Astrocyte (in vitro differentiated cells and primary cell): ENCODE measurements around the gene SPRED2. TPM values are rescaled to one million over a fixed set of nuclear protein-coding genes. Genes with fewer than 3 reads are reported as not detected.

ENCODE experiments used
- DNase-seq: peaks from one replicate; pipeline ENCODE4 v3.0.0-alpha.2; 2010; ENCODE audit warnings: low read depth
- FAIRE-seq: peaks from 2 replicates; lab custom pipeline; 2011; peaks lifted over from hg19 to GRCh38; lab: Jason Lieb, UNC
- H2AFZ ChIP-seq: 2 replicates; pipeline ENCODE4 v1.6.0; 2012; ENCODE audit warnings: low read depth, low read length, inconsistent platforms
- H3K27ac ChIP-seq: 2 replicates; pipeline ENCODE4 v1.5.1; 2011; ENCODE audit warnings: low read depth, low read length, inconsistent platforms
- H3K27me3 ChIP-seq: 2 replicates; pipeline ENCODE4 v1.6.0; 2011; ENCODE audit warnings: low read length, inconsistent platforms; ENCODE audit not compliant: insufficient read depth
- H3K36me3 ChIP-seq: 2 replicates; pipeline ENCODE4 v1.5.1; 2011; ENCODE audit warnings: low read length, inconsistent platforms; ENCODE audit not compliant: insufficient read depth
- H3K4me1 ChIP-seq: 2 replicates; pipeline ENCODE4 v1.5.1; 2011; ENCODE audit warnings: low read length, inconsistent platforms; ENCODE audit not compliant: insufficient read depth
- H3K4me2 ChIP-seq: 2 replicates; pipeline ENCODE4 v1.6.0; 2012; ENCODE audit warnings: low read length, inconsistent platforms
- H3K4me3 ChIP-seq: 2 replicates; pipeline ENCODE4 v1.5.1; 2011; ENCODE audit warnings: low read depth, mild to moderate bottlenecking, low read length, inconsistent platforms; ENCODE audit not compliant: insufficient read depth
- H3K79me2 ChIP-seq: 2 replicates; pipeline ENCODE4 v1.6.0; 2012; ENCODE audit warnings: mild to moderate bottlenecking, low read length, inconsistent platforms; ENCODE audit not compliant: insufficient read depth
- H3K9ac ChIP-seq: 2 replicates; pipeline ENCODE4 v1.6.0; 2012; ENCODE audit warnings: mild to moderate bottlenecking, low read length, inconsistent platforms
- H3K9me3 ChIP-seq: 2 replicates; pipeline ENCODE4 v1.5.1; 2012; ENCODE audit warnings: low read depth, mild to moderate bottlenecking, low read length, inconsistent platforms; ENCODE audit not compliant: insufficient read depth
- H4K20me1 ChIP-seq: 2 replicates; pipeline ENCODE4 v1.6.0; 2012; ENCODE audit warnings: low read length, inconsistent platforms; ENCODE audit not compliant: insufficient read depth
- H3K27ac Mint-ChIP-seq: one replicate; pipeline ENCODE4 v1.8.0; 2021; ENCODE audit warnings: mild to moderate bottlenecking, mixed read lengths; ENCODE audit not compliant: unreplicated experiment
- H3K27me3 Mint-ChIP-seq: one replicate; pipeline ENCODE4 v1.8.0; 2021; ENCODE audit warnings: low read depth, mixed read lengths; ENCODE audit not compliant: unreplicated experiment
- H3K36me3 Mint-ChIP-seq: one replicate; pipeline ENCODE4 v1.8.0; 2021; ENCODE audit warnings: low read depth, mixed read lengths; ENCODE audit not compliant: unreplicated experiment
- H3K4me1 Mint-ChIP-seq: one replicate; pipeline ENCODE4 v1.8.0; 2021; ENCODE audit warnings: low read depth, mixed read lengths; ENCODE audit not compliant: unreplicated experiment
- H3K4me3 Mint-ChIP-seq: one replicate; pipeline ENCODE4 v1.8.0; 2021; ENCODE audit warnings: mild to moderate bottlenecking, moderate library complexity, mixed read lengths; ENCODE audit not compliant: unreplicated experiment
- H3K9me3 Mint-ChIP-seq: one replicate; pipeline ENCODE4 v1.8.0; 2021; ENCODE audit warnings: mild to moderate bottlenecking, mixed read lengths; ENCODE audit not compliant: unreplicated experiment
- CTCF ChIP-seq: IDR thresholded peaks from 2 replicates; pipeline ENCODE4 v1.5.1; 2011; ENCODE audit warnings: low read depth, mild to moderate bottlenecking, inconsistent platforms, low read length, moderate library complexity; ENCODE audit not compliant: insufficient read depth
- EZH2 ChIP-seq: IDR thresholded peaks from 2 replicates; pipeline ENCODE4 v1.6.1; 2012; ENCODE audit warnings: mild to moderate bottlenecking, low read length, inconsistent platforms; ENCODE audit not compliant: insufficient read depth
- total RNA-seq: library from RNA; stranded (reverse); gene quantifications from 2 replicates; pipeline ENCODE4 v1.2.1, GENCODE V29; 2021

SPRED2 gene
- total RNA-seq, 1 donor from 2014 or later = 47.3 TPM

DNA sequence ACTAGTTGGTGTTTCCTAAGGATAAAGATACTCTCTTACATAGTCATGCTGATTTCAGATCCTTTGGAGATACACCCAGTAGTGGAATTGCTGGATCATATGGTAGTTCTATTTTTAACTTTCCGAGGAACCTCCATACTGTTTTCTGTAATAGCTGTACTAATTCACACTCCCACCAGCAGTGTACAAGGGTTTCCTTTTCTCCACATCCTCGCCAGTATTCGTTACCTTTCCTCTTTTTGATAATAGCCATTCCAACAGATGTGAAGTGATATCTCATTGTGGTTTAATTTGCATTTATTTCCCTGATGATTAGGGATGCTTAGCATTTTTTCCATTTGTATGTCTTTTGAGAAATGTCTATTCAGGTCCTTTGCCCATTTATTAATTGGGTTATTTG, 170.7 kb downstream of the SPRED2 start:
- no peaks in the 10 kb centered on the region for H3K27me3 ChIP-seq
- no peak for TF ChIP-seq CTCF
- TF ChIP-seq EZH2 = no peak
- Mint-ChIP-seq H3K27ac (no peak overlapping the region), H3K36me3 (peaks cover 18% of the 10 kb centered on the region), H3K4me3 (no peak overlapping the region), H3K9me3 (no peaks in the 10 kb centered on the region), H3K4me1 (peaks cover 25% of the 10 kb centered on the region), H3K27me3 (no peaks in the 10 kb centered on the region)
- peaks cover 39% of the 10 kb centered on the region for H3K36me3 ChIP-seq
- peaks cover 4% of the 10 kb centered on the region for H3K4me1 ChIP-seq
- H3K27ac ChIP-seq = peak overlapping the region; percentile 23
- H3K9me3 ChIP-seq = no peaks in the 10 kb centered on the region
- H4K20me1 ChIP-seq = peaks cover 68% of the 10 kb centered on the region
- H3K4me2 ChIP-seq = peak overlapping the region; percentile 2
- peaks cover 73% of the 10 kb centered on the region for H3K79me2 ChIP-seq
- no peak overlapping the region for H3K4me3 ChIP-seq
- no peak overlapping the region for H3K9ac ChIP-seq
- no peak overlapping the region for H2AFZ ChIP-seq
- peak; percentile 78 for FAIRE-seq
- DNase-seq = peak; percentile 80

Other genes starting within 250 kb of the SPRED2 start
- 493 and 498 TPM in 2 replicates for gene ACTR2, start 204.8 kb downstream of the SPRED2 start, total RNA-seq